Upper lobe of left lung (tissue), 6 donors: ENCODE data around the gene DNAJB11. TPM values are rescaled to one million over a fixed set of nuclear protein-coding genes. Genes with fewer than 3 reads are reported as not detected.

Experiments
- ATAC-seq, 2 donors: fragments of 200-7000 bp; cut with Tn5 transposase; one replicate each; pipeline ENCODE4 v1.9.1; 2022; ENCODE audit warnings: mild to moderate bottlenecking in 2 of 2, moderate library complexity in 2 of 2; ENCODE audit not compliant: low FRiP score in 2 of 2
- DNase-seq, 2 donors: peaks; one replicate each; pipeline ENCODE4 v3.0.0-alpha.2; 2019 to 2020
- H3K27ac ChIP-seq, 4 donors: fragments of 200-600 bp; sonication (generic); one replicate each; pipeline ENCODE4 v1.5.1; 2016 to 2019
- H3K27me3 ChIP-seq, 4 donors: fragments of 200-600 bp; sonication (generic); one replicate each; pipeline ENCODE4 v1.5.1; 2017 to 2019
- H3K36me3 ChIP-seq, 4 donors: fragments of 200-600 bp; sonication (generic); one replicate each; pipeline ENCODE4 v1.5.1; 2016 to 2019
- H3K4me1 ChIP-seq, 4 donors: fragments of 200-600 bp; sonication (generic); one replicate each; pipeline ENCODE4 v1.5.1; 2018 to 2019
- H3K4me3 ChIP-seq, 4 donors: fragments of 200-600 bp; sonication (generic); one replicate each; pipeline ENCODE4 v1.5.1; 2017 to 2019; ENCODE audit warnings: mild to moderate bottlenecking in 2 of 4, moderate library complexity in 1 of 4
- H3K9me3 ChIP-seq, 4 donors: fragments of 200-600 bp; sonication (generic); one replicate each; pipeline ENCODE4 v1.5.1; 2018 to 2019
- CTCF ChIP-seq, 6 experiments: fragments of 450-650 bp in 4 of 6; fragments of 200-600 bp in 2 of 6; sonication (generic) in 2 of 6; IDR thresholded peaks; one replicate each; pipeline ENCODE4 v1.5.1; 2016 to 2019; ENCODE audit warnings: antibody characterized with exemption in 6 of 6
- EP300 ChIP-seq, 4 donors: sonication (generic); formaldehyde crosslinking; IDR thresholded peaks; one replicate each; pipeline ENCODE4 v1.5.1; 2017; ENCODE audit warnings: antibody characterized with exemption in 4 of 4, control low read depth in 2 of 4
- POLR2A ChIP-seq, 4 donors: fragments of 450-650 bp; IDR thresholded peaks; one replicate each; pipeline ENCODE4 v1.5.1; 2016 to 2017; ENCODE audit warnings: antibody characterized with exemption in 4 of 4, mild to moderate bottlenecking in 2 of 4
- POLR2AphosphoS5 ChIP-seq, 2 donors: sonication (generic); formaldehyde crosslinking; IDR thresholded peaks; one replicate each; pipeline ENCODE4 v1.5.1; 2017; ENCODE audit warnings: antibody characterized with exemption in 2 of 2
- WGBS, 2 donors: methylation state at CpG; one replicate each; pipeline ENCODE4 v1.1.5; 2017 to 2018; 5-methylcytosine and 5-hydroxymethylcytosine counted together
- total RNA-seq, 6 donors: library from RNA; depleted of rRNA in 4 of 6; stranded (reverse); fragments of >200 nt in 4 of 6; gene quantifications; one replicate each; pipeline versions ENCODE4 v1.1.0 to v1.2.1, GENCODE V29; 2016 to 2021
- donor health status: DM: no; HTN: no; CAD: no; lungs with moderate emphysema.
- donor health status: DM: no; HTN: yes; CAD: no; lungs with severe emphysema.

DNAJB11 gene
- total RNA-seq, 6 donors from 2014 or later, result 10.5 to 52.7 (median 38.9) TPM

DNA sequence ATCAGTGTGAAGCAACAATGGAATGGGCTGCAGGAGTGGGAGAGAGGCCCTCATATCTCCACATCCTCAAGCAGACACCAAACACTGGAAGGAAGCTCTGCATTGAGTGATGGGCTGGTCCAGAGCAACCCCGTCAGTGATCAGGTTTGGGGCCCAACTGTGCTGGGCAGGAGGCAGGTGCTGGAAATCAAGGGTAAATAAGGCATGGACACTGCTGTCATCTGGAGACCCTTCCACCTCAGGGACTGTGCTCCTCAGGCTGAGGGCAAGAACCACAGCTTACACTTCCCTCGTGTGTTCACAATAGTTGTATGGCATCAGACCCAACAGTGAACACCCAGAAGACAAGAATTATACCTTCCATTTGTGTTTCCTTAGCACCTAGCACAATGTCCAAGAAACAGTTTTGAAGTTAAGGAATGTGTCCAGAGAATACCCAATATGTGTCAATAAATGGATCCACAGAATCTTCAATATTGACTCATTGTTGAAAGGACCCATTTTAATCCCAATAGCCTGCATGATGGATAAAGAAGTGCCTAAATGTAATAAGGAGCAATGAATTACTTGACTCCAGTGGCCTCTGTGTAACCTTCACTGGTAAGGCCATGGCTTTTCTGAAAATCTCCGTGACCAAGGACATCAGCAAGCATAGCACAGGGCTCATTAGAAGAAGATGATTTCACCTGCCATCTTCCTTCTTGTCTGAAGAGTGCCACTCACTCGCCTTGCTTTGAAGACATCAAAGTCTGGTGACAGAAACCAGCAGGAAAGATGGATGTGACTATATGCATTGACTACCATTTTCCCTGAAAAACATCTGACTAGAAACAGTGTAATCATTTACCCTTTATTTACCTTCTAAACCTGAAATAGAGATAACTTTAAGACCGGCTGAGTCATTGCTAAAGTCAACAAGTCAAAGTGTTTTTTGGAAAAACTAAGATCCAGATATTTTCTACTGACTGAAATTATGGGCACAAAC is 35.3 kb downstream of the DNAJB11 start:
- Histone ChIP-seq H3K36me3 (no peaks in the 10 kb centered on the region), H3K4me3 (no peak overlapping the region), H3K9me3 (no peaks in the 10 kb centered on the region), H3K27me3 (no peaks in the 10 kb centered on the region), H3K27ac (no peak overlapping the region), H3K4me1 (no peaks in the 10 kb centered on the region)
- ATAC-seq (no peak), DNase-seq (no peak)
- WGBS, 2 donors, result 67 to 78% methylated on average over 4 to 5 of the region's 5 CpGs
- TF ChIP-seq EP300 (IDR thresholded peaks at IDR 0.05) (no peak), POLR2AphosphoS5 (IDR thresholded peaks at IDR 0.05) (no peak), POLR2A (IDR thresholded peaks at IDR 0.05) (no peak), CTCF (IDR thresholded peaks at IDR 0.05) (no peak)

GRCh38 chr3:186608624-186609215 is 38.2 kb downstream of the DNAJB11 start:
- 81 to 89% methylated on average over 2 of the region's 2 CpGs for WGBS, 2 donors

DNA sequence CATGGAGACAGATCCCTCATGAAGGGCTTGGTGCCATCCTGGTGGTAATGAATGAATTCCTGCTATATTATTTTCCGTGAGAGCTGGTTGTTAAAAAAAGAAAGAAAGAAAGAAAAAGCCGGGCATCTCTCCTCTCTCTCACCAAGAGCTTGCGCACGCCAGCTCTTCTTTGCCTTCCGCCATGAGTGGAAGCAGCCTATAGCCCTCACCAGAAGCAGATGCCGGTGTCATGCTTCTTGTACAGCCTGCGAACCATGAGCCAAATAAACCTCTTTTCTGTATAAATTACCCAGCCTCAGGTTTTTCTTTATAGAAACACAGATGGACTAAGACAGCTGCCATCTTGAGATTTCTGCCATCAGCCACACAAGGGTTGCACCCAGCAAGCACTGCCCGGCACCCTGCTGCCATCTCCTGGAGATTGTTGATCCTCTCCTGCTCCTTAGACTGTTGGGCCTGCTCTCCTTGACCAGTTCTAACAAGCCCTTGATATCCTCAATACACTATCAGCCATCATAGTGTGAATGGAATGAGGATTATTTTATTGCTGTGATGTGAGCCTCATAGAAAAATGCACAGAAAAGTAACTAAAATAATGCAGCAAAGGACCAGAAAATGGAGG is 38.8 kb downstream of the DNAJB11 start:
- H3K36me3 ChIP-seq, result no peaks in the 10 kb centered on the region
- H3K27me3 ChIP-seq, result no peaks in the 10 kb centered on the region
- WGBS, 2 donors, result 90 to 93% methylated on average over 8 of the region's 8 CpGs
- DNase-seq (no peak), ATAC-seq (no peak)
- TF ChIP-seq EP300 (IDR thresholded peaks at IDR 0.05) (no peak), CTCF (IDR thresholded peaks at IDR 0.05) (no peak), POLR2A (IDR thresholded peaks at IDR 0.05) (no peak), POLR2AphosphoS5 (IDR thresholded peaks at IDR 0.05) (no peak)
- no peaks in the 10 kb centered on the region for H3K9me3 ChIP-seq
- H3K27ac ChIP-seq, result no peak overlapping the region
- H3K4me3 ChIP-seq, result no peak overlapping the region
- H3K4me1 ChIP-seq, result no peaks in the 10 kb centered on the region

More at GRCh38 chr3:186608624-186609215, 38.2 kb downstream of the DNAJB11 start:
- H3K9me3 ChIP-seq, result no peaks in the 10 kb centered on the region
- TF ChIP-seq POLR2A (IDR thresholded peaks at IDR 0.05), result no peak
- no peak for TF ChIP-seq CTCF (IDR thresholded peaks at IDR 0.05)
- no peak for TF ChIP-seq EP300 (IDR thresholded peaks at IDR 0.05)
- TF ChIP-seq POLR2AphosphoS5 (IDR thresholded peaks at IDR 0.05), result no peak
- DNase-seq, result no peak
- no peaks in the 10 kb centered on the region for H3K4me1 ChIP-seq
- no peak for ATAC-seq
- no peak overlapping the region for H3K27ac ChIP-seq
- no peak overlapping the region for H3K4me3 ChIP-seq
- H3K36me3 ChIP-seq, result no peaks in the 10 kb centered on the region
- no peaks in the 10 kb centered on the region for H3K27me3 ChIP-seq

DNA sequence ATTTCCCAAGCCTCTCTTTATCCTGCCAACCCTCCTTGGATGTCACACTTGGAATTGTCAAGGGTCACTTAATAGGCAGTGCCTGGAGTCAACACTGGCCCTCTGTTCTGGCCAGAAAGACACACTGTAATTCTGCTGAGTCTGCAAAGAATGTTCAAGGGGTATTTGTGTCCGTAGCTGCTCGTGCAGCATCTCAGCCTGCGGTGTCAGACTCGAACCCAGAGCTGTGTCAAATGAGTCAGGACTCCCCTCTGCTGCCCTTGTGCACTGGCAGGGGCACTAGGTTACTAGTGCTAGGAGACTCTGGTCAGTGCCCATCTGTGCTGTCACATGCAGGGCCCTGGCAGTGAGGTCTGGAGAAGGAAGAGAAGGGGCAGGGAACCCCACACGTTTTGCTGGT is 41.5 kb downstream of the DNAJB11 start:
- H3K4me1 ChIP-seq, result peaks cover 3 to 6% (median 5%) of the 10 kb centered on the region in 4 donors
- TF ChIP-seq EP300 (IDR thresholded peaks at IDR 0.05), result no peak
- no peak for TF ChIP-seq CTCF (IDR thresholded peaks at IDR 0.05)
- TF ChIP-seq POLR2AphosphoS5 (IDR thresholded peaks at IDR 0.05), result no peak
- TF ChIP-seq POLR2A (IDR thresholded peaks at IDR 0.05), result no peak
- no peaks in the 10 kb centered on the region for H3K27me3 ChIP-seq
- no peak for ATAC-seq
- 65 to 74% methylated on average over 2 to 5 of the region's 5 CpGs for WGBS, 2 donors
- no peak overlapping the region for H3K27ac ChIP-seq
- no peaks in the 10 kb centered on the region for H3K36me3 ChIP-seq
- H3K4me3 ChIP-seq, result no peak overlapping the region
- no peak for DNase-seq
- no peaks in the 10 kb centered on the region for H3K9me3 ChIP-seq
